Adipocyte (in vitro differentiated cells): ENCODE data around the gene COL17A1.

Experiments
- DNase-seq: peaks from one replicate; pipeline ENCODE4 v3.0.0-alpha.2; 2015; ENCODE audit warnings: low read depth
- H3K27me3 ChIP-seq: replicated peaks from 2 replicates; pipeline ENCODE4 v1.7.0; 2013; ENCODE audit warnings: mild to moderate bottlenecking, low read length, moderate library complexity; ENCODE audit not compliant: control insufficient read depth, insufficient read depth
- H3K36me3 ChIP-seq: 2 replicates; pipeline ENCODE4 v1.7.0; 2013; ENCODE audit warnings: low read length, mild to moderate bottlenecking, moderate library complexity; ENCODE audit not compliant: control insufficient read depth, insufficient read depth, severe bottlenecking
- H3K4me1 ChIP-seq: 2 replicates; pipeline ENCODE4 v1.7.0; 2013; ENCODE audit warnings: mild to moderate bottlenecking, low read length, moderate library complexity; ENCODE audit not compliant: control insufficient read depth, insufficient read depth
- H3K4me3 ChIP-seq: 2 replicates; pipeline ENCODE4 v1.7.0; 2013; ENCODE audit warnings: mild to moderate bottlenecking, low read length, moderate library complexity
- H3K9ac ChIP-seq: 2 replicates; pipeline ENCODE4 v1.7.0; 2013; ENCODE audit warnings: mild to moderate bottlenecking, low read length, moderate library complexity
- H3K9me3 ChIP-seq: 2 replicates; pipeline ENCODE4 v1.7.0; 2013; ENCODE audit warnings: mild to moderate bottlenecking, low read length, moderate library complexity; ENCODE audit not compliant: control insufficient read depth

Gene COL17A1

DNA sequence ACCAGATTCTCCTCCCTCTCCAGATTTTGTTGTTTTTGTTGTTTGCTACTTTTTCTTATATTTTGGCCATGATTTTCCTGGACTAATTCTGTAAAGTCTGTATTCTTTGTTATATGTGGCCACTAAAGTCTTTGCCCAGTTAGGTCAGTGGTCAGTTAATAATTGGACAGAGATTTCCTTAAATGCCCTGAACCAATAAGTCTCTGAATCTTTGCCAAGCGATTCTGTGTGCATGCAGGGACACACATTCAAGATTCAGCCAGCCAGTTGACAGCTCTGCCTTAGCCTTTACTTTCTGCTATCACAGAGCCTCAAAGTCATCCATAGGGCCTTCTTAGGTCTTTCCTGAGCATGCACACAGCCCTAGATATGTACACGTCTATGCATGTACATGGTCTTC, 11.0 kb upstream of the COL17A1 start:
- Histone ChIP-seq H3K4me3 (no peak overlapping the region), H3K4me1 (peaks cover 8% of the 10 kb centered on the region), H3K36me3 (no peaks in the 10 kb centered on the region), H3K9me3 (peaks cover 16% of the 10 kb centered on the region), H3K9ac (no peak overlapping the region), H3K27me3 (no peaks in the 10 kb centered on the region)
- no peak for DNase-seq

DNA sequence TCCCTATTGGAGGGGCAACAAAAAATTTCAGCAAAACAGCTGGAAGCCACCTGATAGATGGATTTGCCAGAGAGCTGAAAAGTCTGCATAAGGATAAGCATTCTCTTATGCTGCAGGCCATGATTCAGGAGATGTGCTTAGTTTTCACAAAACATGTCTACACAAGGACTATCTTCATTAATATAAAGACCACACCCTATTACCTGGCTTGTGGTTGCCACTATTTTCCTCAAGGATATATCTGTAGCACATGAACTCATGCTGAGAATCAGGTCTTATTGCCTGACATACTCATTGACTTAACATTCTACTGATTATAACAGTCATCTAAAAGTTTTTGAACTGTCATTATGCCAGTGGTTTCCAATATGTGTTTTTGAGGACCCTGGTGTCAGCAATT, 7.1 kb upstream of the COL17A1 start:
- DNase-seq, result no peak
- Histone ChIP-seq H3K36me3 (no peaks in the 10 kb centered on the region), H3K9ac (no peak overlapping the region), H3K9me3 (peaks cover 16% of the 10 kb centered on the region), H3K27me3 (no peaks in the 10 kb centered on the region), H3K4me3 (no peak overlapping the region), H3K4me1 (no peaks in the 10 kb centered on the region)

- Histone ChIP-seq H3K4me1 (no peaks in the 10 kb centered on the region), H3K9ac (no peak overlapping the region), H3K27me3 (no peaks in the 10 kb centered on the region), H3K36me3 (no peaks in the 10 kb centered on the region), H3K4me3 (no peak overlapping the region), H3K9me3 (peaks cover 16% of the 10 kb centered on the region)
- DNase-seq, result no peak
These were observed 4.9 kb upstream of the COL17A1 start for GRCh38 chr10:104090611-104091010.

DNA sequence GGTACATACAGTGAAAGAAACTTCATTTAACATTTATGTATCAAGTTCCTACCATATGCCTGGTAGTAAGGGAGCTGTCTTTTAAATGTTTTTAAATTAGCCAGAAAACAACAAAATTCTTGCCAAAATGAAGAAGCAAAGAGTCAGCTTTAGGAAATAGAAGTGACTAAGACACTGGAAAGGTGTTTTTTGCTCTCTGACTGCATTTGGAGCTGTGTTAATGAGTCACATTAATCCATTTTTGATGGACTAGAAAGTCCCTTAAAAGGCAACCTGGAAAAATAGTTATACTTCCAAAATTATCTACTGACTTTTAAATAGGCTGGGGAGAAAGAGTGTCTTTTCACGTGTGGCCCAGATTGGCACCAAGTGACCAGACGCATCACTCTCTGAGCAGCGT, 3.9 kb upstream of the COL17A1 start:
- H3K9ac ChIP-seq, result no peak overlapping the region
- no peak for DNase-seq
- H3K4me1 ChIP-seq, result no peaks in the 10 kb centered on the region
- peaks cover 16% of the 10 kb centered on the region for H3K9me3 ChIP-seq
- no peaks in the 10 kb centered on the region for H3K27me3 ChIP-seq
- no peak overlapping the region for H3K4me3 ChIP-seq
- no peaks in the 10 kb centered on the region for H3K36me3 ChIP-seq

DNA sequence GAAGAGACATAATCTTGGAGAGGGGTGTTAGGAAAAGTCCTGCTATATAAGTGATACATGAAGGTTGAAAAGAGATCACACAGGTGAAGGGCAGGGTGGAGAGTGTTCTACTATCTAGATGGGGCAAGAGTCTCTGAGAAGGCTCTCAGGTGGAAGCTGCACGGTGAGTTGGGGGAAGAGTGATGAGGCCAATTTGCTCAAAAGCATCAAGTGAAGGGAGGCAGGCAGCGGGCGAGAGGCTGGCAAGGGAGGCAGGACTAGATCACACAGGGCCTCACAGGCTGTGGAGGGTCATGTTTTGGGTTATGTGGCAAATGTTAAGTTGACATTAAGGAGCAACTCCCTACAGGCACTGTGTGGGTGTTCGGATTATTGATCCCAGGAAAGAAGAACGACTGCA, 2.6 kb upstream of the COL17A1 start:
- Histone ChIP-seq H3K9me3 (peaks cover 11% of the 10 kb centered on the region), H3K4me1 (no peaks in the 10 kb centered on the region), H3K27me3 (no peaks in the 10 kb centered on the region), H3K4me3 (no peak overlapping the region), H3K9ac (no peak overlapping the region), H3K36me3 (no peaks in the 10 kb centered on the region)
- no peak for DNase-seq

GRCh38 chr10:104084482-104085142, 1.1 kb downstream of the COL17A1 start:
- DNase-seq, result no peak
- Histone ChIP-seq H3K4me1 (no peaks in the 10 kb centered on the region), H3K4me3 (no peak overlapping the region)

GRCh38 chr10:104081998-104082397, 3.7 kb downstream of the COL17A1 start:
- no peaks in the 10 kb centered on the region for H3K36me3 ChIP-seq
- H3K4me1 ChIP-seq, result peaks cover 8% of the 10 kb centered on the region
- DNase-seq, result no peak
- no peaks in the 10 kb centered on the region for H3K27me3 ChIP-seq
- no peak overlapping the region for H3K4me3 ChIP-seq
- H3K9ac ChIP-seq, result no peak overlapping the region
- no peaks in the 10 kb centered on the region for H3K9me3 ChIP-seq

More at GRCh38 chr10:104084482-104085142, 1.1 kb downstream of the COL17A1 start:
- Histone ChIP-seq H3K27me3 (no peaks in the 10 kb centered on the region), H3K36me3 (no peaks in the 10 kb centered on the region), H3K9me3 (no peaks in the 10 kb centered on the region), H3K9ac (no peak overlapping the region)

GRCh38 chr10:104080762-104081161, 4.9 kb downstream of the COL17A1 start:
- Histone ChIP-seq H3K4me3 (no peak overlapping the region), H3K9ac (no peak overlapping the region), H3K36me3 (no peaks in the 10 kb centered on the region), H3K9me3 (no peaks in the 10 kb centered on the region), H3K27me3 (peaks cover 8% of the 10 kb centered on the region), H3K4me1 (peaks cover 15% of the 10 kb centered on the region)
- DNase-seq, result no peak

DNA sequence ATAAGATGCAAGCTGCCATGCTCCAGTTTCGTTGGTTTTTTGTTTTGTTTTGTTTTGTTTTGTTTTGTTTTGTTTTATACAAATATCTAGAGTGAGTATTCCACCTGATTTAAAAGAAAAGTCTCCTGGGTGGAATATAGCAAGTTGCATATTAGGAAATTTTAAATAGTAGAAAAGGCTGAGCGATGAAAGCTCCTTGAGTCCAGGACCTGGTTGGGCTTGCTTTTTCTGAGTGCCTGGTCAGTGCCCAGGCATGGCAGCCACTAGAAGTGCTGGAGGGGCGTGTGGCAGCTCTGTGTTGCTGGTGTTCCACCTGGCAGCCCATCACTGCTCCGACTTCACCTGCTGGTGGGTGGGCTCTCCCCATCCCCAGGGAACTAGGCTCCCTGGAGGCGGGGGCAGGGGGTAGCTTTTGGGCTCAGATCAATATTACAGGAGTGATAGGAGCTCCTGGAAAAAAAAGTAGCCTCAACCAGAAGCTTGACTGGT, 8.0 kb downstream of the COL17A1 start:
- DNase-seq, result no peak
- H3K9ac ChIP-seq, result no peak overlapping the region
- no peaks in the 10 kb centered on the region for H3K36me3 ChIP-seq
- peaks cover 15% of the 10 kb centered on the region for H3K4me1 ChIP-seq
- peaks cover 9% of the 10 kb centered on the region for H3K27me3 ChIP-seq
- no peak overlapping the region for H3K4me3 ChIP-seq
- no peaks in the 10 kb centered on the region for H3K9me3 ChIP-seq

DNA sequence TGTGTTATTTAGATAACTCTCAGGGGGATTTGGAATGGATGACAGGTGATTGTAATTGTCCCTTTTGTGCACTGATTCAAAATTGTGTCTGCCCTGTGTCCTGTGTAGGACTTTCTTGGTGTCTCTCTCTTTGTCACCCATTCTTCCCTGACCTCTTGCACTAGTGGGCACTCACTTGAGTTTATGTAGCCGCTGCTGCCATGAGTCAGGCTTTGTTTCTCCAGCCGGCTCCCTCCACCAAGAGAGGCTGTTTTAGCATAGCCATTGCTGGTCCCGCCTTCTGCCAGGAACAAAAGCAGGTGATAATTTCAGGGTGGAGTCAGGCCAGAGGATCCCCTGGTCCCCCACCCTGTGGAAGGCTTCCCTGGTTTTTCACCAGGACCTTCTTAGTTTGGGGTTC, 8.4 kb downstream of the COL17A1 start:
- no peak for DNase-seq
- H3K36me3 ChIP-seq, result no peaks in the 10 kb centered on the region
- no peak overlapping the region for H3K4me3 ChIP-seq
- no peak overlapping the region for H3K9ac ChIP-seq
- peaks cover 15% of the 10 kb centered on the region for H3K4me1 ChIP-seq
- H3K9me3 ChIP-seq, result no peaks in the 10 kb centered on the region
- H3K27me3 ChIP-seq, result peaks cover 9% of the 10 kb centered on the region

DNA sequence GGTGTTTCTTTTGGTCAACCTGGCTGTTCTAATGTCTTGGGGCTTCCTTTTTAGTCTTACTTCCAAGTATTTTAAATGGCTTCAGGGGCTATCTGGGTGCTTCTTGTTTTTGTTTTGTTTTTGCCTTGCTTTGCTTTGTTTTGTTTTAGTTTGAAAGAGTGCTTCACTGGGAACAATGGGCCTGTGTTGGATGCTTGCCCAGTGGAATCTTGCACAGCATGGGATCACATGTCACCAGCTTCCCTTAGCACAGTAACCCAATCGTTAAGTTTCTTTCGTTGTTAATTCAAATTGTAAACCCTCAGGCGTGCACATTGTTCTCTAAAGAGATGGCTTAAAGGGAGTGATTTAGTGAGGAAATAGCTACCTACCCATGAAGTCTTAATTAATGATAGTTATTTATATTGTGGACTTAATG, 8.9 kb downstream of the COL17A1 start:
- Histone ChIP-seq H3K4me3 (no peak overlapping the region), H3K27me3 (peaks cover 9% of the 10 kb centered on the region), H3K9ac (no peak overlapping the region), H3K36me3 (no peaks in the 10 kb centered on the region), H3K9me3 (no peaks in the 10 kb centered on the region), H3K4me1 (peaks cover 15% of the 10 kb centered on the region)
- DNase-seq, result peak; percentile 47

DNA sequence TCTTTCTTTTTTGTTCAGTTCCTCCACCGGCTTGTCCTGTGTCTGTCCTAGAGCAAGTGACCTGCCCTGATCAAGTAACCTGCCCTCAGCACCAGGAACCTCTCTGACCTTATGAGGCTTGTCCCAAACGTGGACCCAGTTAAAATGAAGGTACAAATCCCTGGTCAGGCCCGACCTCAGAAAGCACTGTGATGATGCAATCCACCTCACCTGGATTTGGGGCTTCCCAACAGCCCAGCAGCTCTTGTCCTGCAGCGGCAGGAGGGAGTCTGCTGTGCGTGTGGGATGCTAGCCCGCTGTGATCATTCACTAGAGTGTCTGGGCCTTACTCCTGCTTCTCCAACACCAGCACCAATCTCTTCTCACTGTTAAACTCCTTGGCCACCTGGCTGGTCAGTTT, 11.2 kb downstream of the COL17A1 start:
- Histone ChIP-seq H3K36me3 (no peaks in the 10 kb centered on the region), H3K27me3 (peaks cover 9% of the 10 kb centered on the region), H3K9ac (no peak overlapping the region), H3K4me1 (peaks cover 15% of the 10 kb centered on the region), H3K9me3 (no peaks in the 10 kb centered on the region), H3K4me3 (no peak overlapping the region)
- DNase-seq, result no peak
